Activated CD4-positive, alpha-beta memory T cell treated with anti-CD3 and anti-CD28 coated beads, Interleukin-2, amount 10 ng/mL, durations not matched to agents 7 days and 5 days (primary cell): ENCODE data around the gene TNRC6B. TPM values are rescaled to one million over a fixed set of nuclear protein-coding genes. Genes with fewer than 3 reads are reported as not detected.

Source experiments
- total RNA-seq, 2 experiments: library from RNA; stranded (reverse); gene quantifications; one replicate each; pipeline ENCODE4 v1.2.3, GENCODE V29; 2021

TNRC6B gene
- total RNA-seq, 2 experiments from 2014 or later: 51.0 to 55.0 TPM

Other genes with a start within 250 kb of the TNRC6B start
- gene TMA7B, start 217.5 kb upstream of the TNRC6B start, total RNA-seq: 1 to 10 TPM; 3.7 to 4.3 TPM
- not detected for gene FAM83F, start 183.0 kb upstream of the TNRC6B start, total RNA-seq
- gene ADSL, start 168.6 kb downstream of the TNRC6B start, total RNA-seq: 100 to 1,000 TPM in 1 of 2 experiments, 10 to 100 TPM in 1; 95.0 to 105 TPM
- gene SGSM3, start 192.7 kb downstream of the TNRC6B start, total RNA-seq: 10 to 100 TPM; 70.0 to 72.2 TPM